ENCODE measurements around the gene PPP1R37.

DNA sequence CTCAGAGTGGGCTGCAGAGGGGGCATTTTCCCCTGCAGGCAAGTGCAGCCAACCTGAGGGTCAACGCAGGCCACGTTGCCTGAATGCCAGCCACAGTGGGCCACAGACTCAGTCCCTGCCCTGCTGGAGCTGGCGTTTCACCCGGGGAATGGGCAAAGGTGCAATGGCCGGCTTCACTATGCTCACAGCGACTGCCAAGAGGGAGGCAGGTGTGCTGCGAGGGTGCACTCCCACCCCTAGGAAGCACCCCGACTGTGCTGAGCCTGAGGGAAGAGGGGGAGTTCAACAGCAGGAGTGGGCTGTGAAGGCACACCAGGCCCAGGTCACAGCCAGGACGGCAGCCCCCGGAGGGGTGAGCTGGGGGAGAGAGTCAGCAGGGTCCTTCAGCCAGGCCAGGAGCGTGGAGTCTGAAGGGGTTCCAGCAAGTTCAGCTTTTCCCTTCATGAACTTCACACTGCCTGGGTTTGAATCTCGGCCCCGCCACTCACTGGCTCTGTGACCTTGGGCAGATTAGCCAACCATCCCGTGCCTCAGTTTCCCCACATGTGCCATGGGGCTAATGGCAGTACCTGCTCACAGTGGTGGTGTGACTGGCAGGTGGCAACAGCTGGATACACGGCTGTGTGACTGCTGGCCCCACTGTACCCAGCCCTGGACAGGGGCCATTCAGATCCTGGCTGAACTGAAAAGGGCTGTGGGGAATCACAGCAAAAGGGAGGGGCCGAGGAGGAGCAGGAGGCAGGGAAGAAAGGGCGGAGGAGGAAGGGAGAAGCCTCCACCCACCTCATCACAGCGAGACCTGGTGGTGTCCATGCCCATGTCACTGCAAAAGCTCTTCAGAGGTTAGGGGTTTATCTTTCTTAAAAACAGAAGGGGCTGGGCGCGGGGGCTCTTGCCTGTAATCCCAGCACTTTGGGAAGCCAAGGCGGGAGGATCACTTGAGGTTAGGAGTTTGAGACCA is 77.4 kb downstream of the PPP1R37 start:
- no peak for TF ChIP-seq POLR2A (IDR thresholded peaks at IDR 0.05; ENCODE audit: low read depth, low read length)
- TF ChIP-seq TAF1 (IDR thresholded peaks at IDR 0.05; ENCODE audit: low read depth, low read length): no peak
- TF ChIP-seq POLR2AphosphoS5 (IDR thresholded peaks at IDR 0.05; ENCODE audit: low read depth, low read length): no peak
- TF ChIP-seq PAX5 (IDR thresholded peaks at IDR 0.05; ENCODE audit: insufficient read depth, low read length, severe bottlenecking): no peak
- TF ChIP-seq SPI1 (IDR thresholded peaks at IDR 0.05; ENCODE audit: low read depth, low read length): no peak
